GM04503 (cell line): ENCODE measurements around the gene BNIPL.

Source experiments
- DNase-seq: peaks from one replicate; pipeline ENCODE4 v3.0.0-alpha.2; 2012; ENCODE audit warnings: low read depth

Gene BNIPL, protein sequence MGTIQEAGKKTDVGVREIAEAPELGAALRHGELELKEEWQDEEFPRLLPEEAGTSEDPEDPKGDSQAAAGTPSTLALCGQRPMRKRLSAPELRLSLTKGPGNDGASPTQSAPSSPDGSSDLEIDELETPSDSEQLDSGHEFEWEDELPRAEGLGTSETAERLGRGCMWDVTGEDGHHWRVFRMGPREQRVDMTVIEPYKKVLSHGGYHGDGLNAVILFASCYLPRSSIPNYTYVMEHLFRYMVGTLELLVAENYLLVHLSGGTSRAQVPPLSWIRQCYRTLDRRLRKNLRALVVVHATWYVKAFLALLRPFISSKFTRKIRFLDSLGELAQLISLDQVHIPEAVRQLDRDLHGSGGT

DNA sequence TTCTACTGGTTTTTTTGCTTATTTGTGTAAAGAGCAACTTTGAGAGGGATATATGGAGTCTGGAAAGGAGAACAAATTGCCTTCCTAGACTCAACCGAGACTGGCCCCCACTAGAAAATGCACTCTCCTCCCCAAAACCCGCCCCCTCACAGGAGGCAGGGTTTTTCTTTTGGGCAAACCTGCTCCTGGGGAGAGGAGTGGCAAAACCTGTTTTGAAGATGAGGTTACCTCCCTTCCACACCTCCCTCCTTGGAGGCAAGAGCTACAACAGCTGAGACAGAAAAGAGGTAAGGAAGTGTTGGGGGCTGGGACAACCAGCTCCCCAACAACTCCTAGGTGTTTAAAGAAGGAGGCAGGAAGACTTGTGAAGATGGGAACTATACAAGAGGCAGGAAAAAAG is at the start of gene BNIPL:
Gene BNIPL, plus strand, starts transcription at position 231 of the 400 bp plus-strand sequence. Its CDS starts 140 bp downstream, at position 371.
- no peak for DNase-seq

DNA sequence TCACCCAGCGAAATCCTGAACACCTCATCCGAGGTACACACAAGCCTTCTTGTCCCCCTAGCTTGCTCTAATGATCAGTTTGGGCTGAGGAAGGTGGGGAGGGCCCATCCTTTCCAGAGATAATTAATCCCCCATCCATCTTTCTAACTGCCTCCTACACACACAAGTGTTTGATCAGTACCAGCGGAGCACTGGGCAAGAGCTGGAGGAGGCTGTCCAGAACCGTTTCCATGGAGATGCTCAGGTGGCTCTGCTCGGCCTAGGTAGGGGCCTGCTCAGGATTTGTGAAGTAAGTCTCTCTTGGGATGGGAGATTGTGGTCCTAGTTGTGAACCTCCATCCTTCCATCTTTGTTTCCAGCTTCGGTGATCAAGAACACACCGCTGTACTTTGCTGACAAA is 48.5 kb upstream of the BNIPL start:
- DNase-seq = no peak

GRCh38 chr1:150992626-150993025 is 43.8 kb upstream of the BNIPL start:
- no peak for DNase-seq

- no peak for DNase-seq
Observed at GRCh38 chr1:150994248-150994647, 42.1 kb upstream of the BNIPL start.

- DNase-seq = no peak
Observed at GRCh38 chr1:150995460-150995859, 40.9 kb upstream of the BNIPL start.

- DNase-seq = no peak
Observed at GRCh38 chr1:150995896-150996295, 40.5 kb upstream of the BNIPL start.

DNA sequence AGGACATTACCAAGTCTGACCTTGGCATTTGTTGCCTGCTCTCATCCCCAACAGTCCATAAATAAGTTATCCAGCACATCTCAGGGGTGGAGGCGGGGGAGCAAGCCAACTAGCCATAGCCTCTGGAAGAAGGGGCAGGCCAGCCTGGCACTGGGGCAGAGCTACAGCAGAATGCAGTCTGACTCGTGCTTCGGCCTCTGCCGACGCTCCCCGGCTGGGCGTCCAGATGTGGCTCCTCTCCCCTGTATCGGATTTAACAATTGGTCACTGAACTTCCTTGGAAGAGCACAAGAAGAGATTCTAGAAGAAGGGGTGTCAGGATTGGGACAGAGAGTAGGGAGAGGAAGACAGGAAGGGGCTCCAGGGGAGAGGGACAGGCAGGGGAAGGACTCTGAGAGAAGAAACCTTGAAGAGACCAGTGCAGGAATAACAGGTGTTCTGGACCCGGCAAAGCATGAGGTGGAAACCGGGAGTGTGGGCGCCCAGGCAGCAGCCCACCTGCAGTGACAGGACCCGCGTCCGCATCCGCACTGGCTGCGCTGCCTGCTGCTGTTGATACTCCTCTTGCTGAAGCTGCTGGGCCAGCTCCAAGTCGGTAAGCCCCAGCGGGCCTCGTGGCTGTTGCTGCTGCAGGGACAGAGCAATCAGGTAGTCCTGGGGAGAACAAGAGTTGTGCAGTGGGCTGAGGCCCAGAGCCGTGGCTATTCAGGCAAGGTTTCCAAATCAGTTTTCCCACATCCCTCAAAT is 39.1 kb upstream of the BNIPL start:
- DNase-seq = no peak

DNA sequence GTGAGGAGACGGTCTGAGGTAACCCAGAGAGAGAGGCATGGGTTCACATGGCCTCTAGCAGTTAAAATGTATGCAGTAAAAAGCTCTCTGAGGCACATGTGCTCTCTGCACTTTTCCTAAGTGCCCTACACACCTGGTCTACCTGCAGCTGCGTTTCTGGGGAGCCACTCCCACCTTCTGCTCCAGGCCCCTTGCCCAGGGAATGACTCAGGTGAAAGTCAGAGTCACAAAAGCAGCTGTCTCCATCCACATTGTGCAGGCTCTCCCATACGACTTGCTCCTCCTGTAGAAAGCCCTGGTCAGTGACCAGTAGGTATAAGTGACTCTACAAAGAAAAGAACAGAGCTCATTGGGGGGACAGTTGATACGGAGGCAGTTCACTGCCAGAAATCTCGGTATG is 38.4 kb upstream of the BNIPL start:
- DNase-seq = no peak

- no peak for DNase-seq
Observed at GRCh38 chr1:150999051-150999674, 37.2 kb upstream of the BNIPL start.

GRCh38 chr1:150999926-151000325 is 36.5 kb upstream of the BNIPL start:
- DNase-seq = no peak

DNA sequence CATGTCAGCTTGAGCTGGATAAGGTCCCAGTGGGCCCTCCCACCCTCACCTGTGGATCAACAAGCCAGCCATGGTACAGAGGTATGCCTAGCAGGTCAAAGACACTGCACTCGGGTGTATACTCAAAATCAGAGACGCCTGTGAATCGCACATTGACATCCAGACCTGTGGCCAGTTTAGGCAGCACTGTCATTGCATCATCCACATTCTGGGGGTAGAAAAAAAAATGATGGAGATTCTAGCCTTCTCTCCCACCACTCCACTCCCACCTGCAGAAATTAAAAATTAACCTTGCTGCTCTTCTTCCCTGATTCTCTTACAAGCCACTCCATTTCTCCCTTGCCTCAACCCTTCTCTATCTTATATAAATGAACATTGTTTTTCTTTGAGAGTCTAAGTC is 36.0 kb upstream of the BNIPL start:
- no peak for DNase-seq

- DNase-seq = no peak
Observed at GRCh38 chr1:151001602-151002001, 34.8 kb upstream of the BNIPL start.

DNA sequence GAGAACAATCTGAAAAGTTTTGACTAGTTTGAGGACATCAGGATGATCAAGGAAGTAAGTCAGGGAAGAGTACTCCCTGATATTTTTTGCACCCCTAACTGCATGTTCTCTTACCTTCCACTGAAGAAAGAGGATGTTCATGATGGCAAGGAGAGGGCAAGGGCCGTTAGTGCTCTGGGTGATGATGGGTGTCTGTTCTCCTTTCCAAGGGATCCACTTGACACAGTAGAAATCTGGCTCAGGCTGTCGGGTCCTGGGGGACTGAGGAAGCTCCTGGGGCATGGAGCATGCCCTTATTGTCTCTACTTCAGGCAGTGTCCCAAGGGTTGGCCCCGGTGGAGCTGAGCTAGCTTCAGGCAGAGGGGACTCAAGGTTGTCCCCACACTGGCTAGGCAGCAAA is 34.3 kb upstream of the BNIPL start:
- no peak for DNase-seq

GRCh38 chr1:151002611-151003010 is 33.8 kb upstream of the BNIPL start:
- no peak for DNase-seq

DNA sequence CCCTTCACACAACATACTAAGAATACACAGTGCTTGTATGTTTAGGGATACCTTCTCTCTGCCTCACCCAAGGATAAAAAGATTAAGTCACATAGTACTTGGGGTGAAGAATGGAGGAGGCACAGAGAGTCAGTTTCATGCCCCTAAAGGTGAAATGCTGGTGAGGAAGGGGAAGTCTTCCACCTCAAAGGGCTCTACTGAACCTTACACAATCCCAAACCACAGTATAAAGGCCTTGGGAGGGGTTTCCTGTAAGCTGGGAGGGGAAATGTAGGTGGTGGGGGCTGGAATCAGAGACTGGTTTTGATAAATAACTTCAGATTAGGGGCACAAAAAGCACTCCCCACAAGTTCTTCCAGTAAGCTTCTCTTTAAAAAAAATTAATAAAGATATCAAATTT is 33.2 kb upstream of the BNIPL start:
- DNase-seq = no peak

GRCh38 chr1:151005729-151006319 is 30.6 kb upstream of the BNIPL start:
- DNase-seq = no peak

GRCh38 chr1:151006327-151007052 is 29.9 kb upstream of the BNIPL start, which contains the start of gene MINDY1:
Gene MINDY1 (minus strand): TSS chr1:151006902. CDS start chr1:151002617, 4,285 bp downstream.
- peak; percentile 69 for DNase-seq

GRCh38 chr1:151007853-151008243 is 28.5 kb upstream of the BNIPL start:
- no peak for DNase-seq

DNA sequence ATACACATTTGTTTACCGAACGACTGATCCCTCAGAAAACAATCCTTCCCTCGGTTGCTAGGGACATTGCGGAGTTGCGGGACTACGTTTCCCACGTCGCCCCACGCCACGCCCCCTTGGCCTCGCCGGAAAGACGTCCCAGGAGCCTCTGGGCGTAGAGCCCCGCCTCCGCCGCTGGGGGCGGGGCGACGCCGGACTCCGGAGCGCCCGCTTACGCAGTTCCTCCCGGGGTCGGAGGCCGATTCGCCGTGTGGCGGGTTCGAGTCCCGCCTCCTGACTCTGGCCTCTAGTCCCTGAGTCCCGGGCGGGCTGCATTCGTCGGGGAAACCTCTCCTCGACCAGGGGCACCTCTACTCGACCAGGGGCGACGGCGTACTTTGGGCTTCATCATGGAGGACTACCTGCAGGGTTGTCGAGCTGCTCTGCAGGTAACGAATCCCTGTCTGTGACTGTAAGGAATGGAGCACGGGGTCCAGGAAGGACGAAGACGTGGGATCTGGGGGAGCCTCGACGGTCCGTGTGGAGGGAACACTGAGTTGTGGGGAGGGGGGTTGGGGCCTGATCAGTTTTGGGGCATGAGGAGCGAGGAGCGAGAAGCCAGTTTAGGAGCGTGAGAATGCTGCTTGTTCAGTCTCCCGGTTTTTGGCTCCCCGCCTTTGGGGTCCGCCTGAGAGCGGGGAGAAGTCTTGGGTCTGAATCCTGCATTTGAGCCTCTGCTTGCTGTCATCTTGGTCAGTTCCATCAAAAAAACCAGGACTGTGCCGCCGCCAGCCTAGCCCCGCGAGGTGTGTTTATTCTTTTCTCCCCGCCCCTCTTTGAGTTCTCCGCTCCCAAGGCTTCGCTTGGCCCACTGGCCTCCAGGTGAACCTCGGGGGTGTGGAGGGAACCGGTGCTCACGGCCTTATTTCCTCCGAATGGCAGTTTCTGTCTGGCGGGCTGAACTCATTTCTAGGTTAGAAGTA is 27.9 kb upstream of the BNIPL start, which contains the start of gene PRUNE1:
Gene PRUNE1, plus strand, starts transcription at position 206 of the 962 bp plus-strand sequence. Its CDS starts 184 bp downstream, at position 390.
- DNase-seq = peak; percentile 91

- peak; percentile 33 for DNase-seq
Observed at GRCh38 chr1:151009206-151009587, 27.2 kb upstream of the BNIPL start.
